Heart left ventricle (tissue), 16 donors: ENCODE data around the gene TLE1. TPM values are rescaled to one million over a fixed set of nuclear protein-coding genes. Genes with fewer than 3 reads are reported as not detected.

Experiments used
- ATAC-seq, 4 donors: fragments of 200-7000 bp; cut with Tn5 transposase; one replicate each; pipeline ENCODE4 v1.9.1; 2020 to 2022; ENCODE audit warnings: moderate library complexity in 4 of 4, mild to moderate bottlenecking in 3 of 4, moderate number of reproducible peaks in 1 of 4
- DNase-seq, 5 donors: peaks; one replicate each; pipeline ENCODE4 v3.0.0-alpha.2; 2020
- H3K27ac ChIP-seq, 12 donors: fragments of 200-600 bp; sonication (generic) in 4 of 12; one replicate each; pipeline versions ENCODE4 v1.5.0 to v1.8.0; 2016 to 2022; ENCODE audit warnings: mild to moderate bottlenecking in 2 of 12
- H3K27me3 ChIP-seq, 9 donors: fragments of 200-600 bp; sonication (generic) in 2 of 9; one replicate each; pipeline versions ENCODE4 v1.5.1 to v1.8.0; 2016 to 2022; ENCODE audit warnings: mild to moderate bottlenecking in 3 of 9
- H3K36me3 ChIP-seq, 9 donors: fragments of 200-600 bp; sonication (generic) in 2 of 9; one replicate each; pipeline versions ENCODE4 v1.5.0 to v1.8.0; 2018 to 2022; ENCODE audit warnings: mild to moderate bottlenecking in 2 of 9
- H3K4me1 ChIP-seq, 12 donors: fragments of 200-600 bp; sonication (generic) in 4 of 12; one replicate each; pipeline versions ENCODE4 v1.5.0 to v1.8.0; 2016 to 2022; ENCODE audit warnings: mild to moderate bottlenecking in 3 of 12
- H3K4me3 ChIP-seq, 12 donors: fragments of 200-600 bp; sonication (generic) in 4 of 12; one replicate each; pipeline versions ENCODE4 v1.5.0 to v1.8.0; 2017 to 2022; ENCODE audit warnings: mild to moderate bottlenecking in 9 of 12, moderate library complexity in 4 of 12
- H3K9me3 ChIP-seq, 12 donors: fragments of 200-600 bp; sonication (generic) in 4 of 12; one replicate each; pipeline versions ENCODE4 v1.5.0 to v1.8.0; 2016 to 2022; ENCODE audit warnings: mild to moderate bottlenecking in 1 of 12
- CTCF ChIP-seq, 12 donors: fragments of 200-600 bp; sonication (generic) in 4 of 12; IDR thresholded peaks; one replicate each; pipeline versions ENCODE4 v1.5.0 to v1.8.0; 2018 to 2022; ENCODE audit warnings: antibody characterized with exemption in 12 of 12, mild to moderate bottlenecking in 5 of 12
- POLR2A ChIP-seq, 2 donors: fragments of 450-650 bp; IDR thresholded peaks; one replicate each; pipeline ENCODE4 v1.6.1; 2017; ENCODE audit warnings: antibody characterized with exemption in 2 of 2, mild to moderate bottlenecking in 2 of 2, moderate library complexity in 2 of 2
- WGBS, 4 donors: extraction: QIAGEN DNeasy Blood & Tissue Kit in 2 of 4; methylation state at CpG; one replicate each; pipeline versions ENCODE4 v1.1.5 to v1.1.7; 2013 to 2018; 5-methylcytosine and 5-hydroxymethylcytosine counted together
- intact Hi-C, 10 donors: fragments of 100-400 bp; cut with DNase I; formaldehyde crosslinking; loops; one replicate each; pipeline versions ENCODE4 v1.11.1 to v1.14.2; 2022
- polyA plus RNA-seq, 2 donors: library from polyadenylated mRNA; stranded (reverse); fragments of 200-250 nt; gene quantifications; one replicate each; pipeline ENCODE4 v1.2.3, GENCODE V29; 2013
- total RNA-seq, 9 donors: library from RNA; depleted of rRNA in 2 of 9; stranded (reverse); fragments of >200 nt in 2 of 9; fragmentation: NEBNext Ultra II Directional in 3 of 9; extraction: Animal tissue kit (Norgen Biotek cat#: 25700) in 3 of 9; gene quantifications; one replicate each; pipeline versions ENCODE4 v1.1.0 to v1.2.4, GENCODE V29; 2016 to 2023
- donor health status: ischemic (EF 13 %, LVEDD 7.1; RV severe dilation, severe dysfunction).
- donor health status: healthy with polysubstance abuse.
- donor health status: DM: no; HTN: yes; CAD: no.
- donor health status: DM: no; HTN: no; CAD: no.
- donor health status: ischemic (EF 25% LVEDD 6.9; RV normal size, moderate dysfunction).
- donor health status: ischemic (EF 25% LVEDD 5.7; RV mildly dilated, moderate dysfunction).
- donor health status: healthy.
- donor health status: DM: yes; HTN: yes; CAD: no.
- donor health status: ischemic (EF 35%, LVEDD 5.7; RV mildly dilated, moderate dysfunction).
- donor health status: nonischemic (EF 11% LVEDD 7.7; RV severe dilation, severe dysfunction).
- donor health status: DM: yes; HTN: yes; CAD: no.
- donor health status: PGD.
- donor health status: ischemic (EF 29% LVEDD 5.4; RV normal size, mild dysfunction).
- donor health status: nonischemic (EF 23%, LVEDD 6.1; RV moderate dilation, normal function).

Gene TLE1
- total and polyA plus RNA-seq, 11 donors, result 6.2 to 25.4 (median 9.8) TPM

GRCh38 chr9:81584099-81584498 lies 105.2 kb downstream of the TLE1 start:
- no peak for ATAC-seq
- Histone ChIP-seq H3K36me3 (peaks cover 0 to 60% (median 34%) of the 10 kb centered on the region in 9 donors), H3K4me1 (peaks cover 0 to 4% (median 0%) of the 10 kb centered on the region in 12 donors), H3K27me3 (no peaks in the 10 kb centered on the region), H3K4me3 (no peak overlapping the region), H3K9me3 (no peaks in the 10 kb centered on the region), H3K27ac (no peak overlapping the region)
- no peak for DNase-seq
- 86 to 96% (median 88%) methylated on average over 8 of the region's 8 CpGs for WGBS, 4 donors
- intact Hi-C loops, result loop anchor here in 1 of 10 donors (10.0 kb wide), 1 partner anchor 59 kb away; no protein-coding TSS in a partner anchor
- no peak for TF ChIP-seq CTCF (IDR thresholded peaks at IDR 0.05)
- no peak for TF ChIP-seq POLR2A (IDR thresholded peaks at IDR 0.05)

GRCh38 chr9:81581986-81582385 lies 107.4 kb downstream of the TLE1 start:
- ATAC-seq, result no peak
- intact Hi-C loops, result loop anchor here in 1 of 10 donors (10.0 kb wide), 1 partner anchor 57 kb away; no protein-coding TSS in a partner anchor
- TF ChIP-seq POLR2A (IDR thresholded peaks at IDR 0.05), result no peak
- no peak for TF ChIP-seq CTCF (IDR thresholded peaks at IDR 0.05)
- Histone ChIP-seq H3K36me3 (peaks cover 0 to 46% (median 23%) of the 10 kb centered on the region in 9 donors), H3K4me1 (no peaks in the 10 kb centered on the region), H3K4me3 (no peak overlapping the region), H3K27me3 (no peaks in the 10 kb centered on the region), H3K9me3 (no peaks in the 10 kb centered on the region), H3K27ac (peak overlapping the region in 1 of 12 donors; percentile 45)
- 78 to 91% (median 89%) methylated on average over 3 of the region's 3 CpGs for WGBS, 4 donors
- no peak for DNase-seq

- no peaks in the 10 kb centered on the region for H3K9me3 ChIP-seq
Observed at GRCh38 chr9:81579381-81579780, 110.0 kb downstream of the TLE1 start.

GRCh38 chr9:81578606-81579005 lies 110.7 kb downstream of the TLE1 start:
- H3K4me3 ChIP-seq, result no peak overlapping the region
- ATAC-seq (no peak), DNase-seq (no peak)
- no peaks in the 10 kb centered on the region for H3K9me3 ChIP-seq
- TF ChIP-seq POLR2A (IDR thresholded peaks at IDR 0.05), result no peak
- no peak for TF ChIP-seq CTCF (IDR thresholded peaks at IDR 0.05)
- H3K27me3 ChIP-seq, result no peaks in the 10 kb centered on the region
- H3K36me3 ChIP-seq, result peaks cover 0 to 21% (median 1%) of the 10 kb centered on the region in 9 donors
- H3K4me1 ChIP-seq, result no peaks in the 10 kb centered on the region
- no peak overlapping the region for H3K27ac ChIP-seq
- intact Hi-C loops, result no loop called here

More at GRCh38 chr9:81579381-81579780, 110.0 kb downstream of the TLE1 start:
- TF ChIP-seq CTCF (IDR thresholded peaks at IDR 0.05) (no peak), POLR2A (IDR thresholded peaks at IDR 0.05) (no peak)
- ATAC-seq, result no peak
- WGBS, 4 donors, result 68 to 82% (median 80%) methylated on average over 4 of the region's 4 CpGs
- no peak for DNase-seq
- H3K4me3 ChIP-seq, result no peak overlapping the region
- H3K27ac ChIP-seq, result no peak overlapping the region
- H3K36me3 ChIP-seq, result peaks cover 0 to 29% (median 9%) of the 10 kb centered on the region in 9 donors
- intact Hi-C loops, result no loop called here
- no peaks in the 10 kb centered on the region for H3K27me3 ChIP-seq
- no peaks in the 10 kb centered on the region for H3K4me1 ChIP-seq
